Aorta (tissue), 5 donors: ENCODE data around the gene EHHADH. TPM values are rescaled to one million over a fixed set of nuclear protein-coding genes. Genes with fewer than 3 reads are reported as not detected.

Experiments used
- ATAC-seq: fragments of 200-7000 bp; cut with Tn5 transposase; one replicate; pipeline ENCODE4 v1.9.1; 2022; ENCODE audit warnings: moderate library complexity; ENCODE audit not compliant: low FRiP score
- DNase-seq, 2 donors: peaks; one replicate each; pipeline ENCODE4 v3.0.0-alpha.2; 2020
- H3K27ac ChIP-seq, 2 donors: one replicate each; pipeline ENCODE4 v1.5.1; 2013; ENCODE audit warnings: low read length in 2 of 2, mild to moderate bottlenecking in 2 of 2, moderate library complexity in 2 of 2, control low read depth in 1 of 2, inconsistent platforms in 1 of 2, low read depth in 1 of 2
- H3K27me3 ChIP-seq, 2 donors: one replicate each; pipeline ENCODE4 v1.6.1; 2013; ENCODE audit warnings: control low read depth in 1 of 2, low read length in 1 of 2, mild to moderate bottlenecking in 1 of 2, moderate library complexity in 1 of 2; ENCODE audit not compliant: insufficient read depth in 2 of 2, control insufficient read depth in 1 of 2
- H3K36me3 ChIP-seq, 2 donors: one replicate each; pipeline ENCODE4 v1.6.1; 2013; ENCODE audit warnings: control low read depth in 1 of 2, low read length in 1 of 2, mild to moderate bottlenecking in 1 of 2; ENCODE audit not compliant: insufficient read depth in 2 of 2, control insufficient read depth in 1 of 2
- H3K4me1 ChIP-seq, 2 donors: one replicate each; pipeline ENCODE4 v1.6.1; 2013; ENCODE audit warnings: low read length in 2 of 2, control low read depth in 1 of 2, mild to moderate bottlenecking in 1 of 2, moderate library complexity in 1 of 2; ENCODE audit not compliant: insufficient read depth in 2 of 2, control insufficient read depth in 1 of 2
- H3K4me3 ChIP-seq, 2 donors: one replicate each; pipeline ENCODE4 v1.5.1; 2013; ENCODE audit warnings: low read length in 2 of 2, control low read depth in 1 of 2, mild to moderate bottlenecking in 1 of 2
- H3K9me3 ChIP-seq: one replicate; pipeline ENCODE4 v1.6.1; 2013; ENCODE audit warnings: mild to moderate bottlenecking, low read length; ENCODE audit not compliant: control insufficient read depth
- WGBS, 2 donors: extraction: QIAGEN DNeasy Blood & Tissue Kit; methylation state at CpG; one replicate each; pipeline ENCODE4 v1.1.7; 2013; 5-methylcytosine and 5-hydroxymethylcytosine counted together
- intact Hi-C, 2 donors: fragments of 100-400 bp; cut with DNase I; formaldehyde crosslinking; loops; one replicate each; pipeline versions ENCODE4 v1.14.2 to v1.15.0; 2022
- polyA plus RNA-seq, 2 donors: library from polyadenylated mRNA; stranded (reverse); fragments of 200-250 nt; gene quantifications; one replicate each; pipeline ENCODE4 v1.2.3, GENCODE V29; 2013
- total RNA-seq, 2 donors: library from RNA; stranded (reverse); fragmentation: NEBNext Ultra II Directional; extraction: Animal tissue kit (Norgen Biotek cat#: 25700); gene quantifications; one replicate each; pipeline ENCODE4 v1.2.1, GENCODE V29; 2021
- donor health status: healthy with polysubstance abuse.
- donor health status: Bipolar disorder and iron deficiency.
- donor health status: DM: no; HTN: no; CAD: no.
- donor health status: DM: no; HTN: no; CAD: no.
- donor health status: DM: yes; HTN: yes; CAD: no.

The EHHADH gene
- total and polyA plus RNA-seq, 4 donors, result 1.8 to 6.1 (median 3.8) TPM

DNA sequence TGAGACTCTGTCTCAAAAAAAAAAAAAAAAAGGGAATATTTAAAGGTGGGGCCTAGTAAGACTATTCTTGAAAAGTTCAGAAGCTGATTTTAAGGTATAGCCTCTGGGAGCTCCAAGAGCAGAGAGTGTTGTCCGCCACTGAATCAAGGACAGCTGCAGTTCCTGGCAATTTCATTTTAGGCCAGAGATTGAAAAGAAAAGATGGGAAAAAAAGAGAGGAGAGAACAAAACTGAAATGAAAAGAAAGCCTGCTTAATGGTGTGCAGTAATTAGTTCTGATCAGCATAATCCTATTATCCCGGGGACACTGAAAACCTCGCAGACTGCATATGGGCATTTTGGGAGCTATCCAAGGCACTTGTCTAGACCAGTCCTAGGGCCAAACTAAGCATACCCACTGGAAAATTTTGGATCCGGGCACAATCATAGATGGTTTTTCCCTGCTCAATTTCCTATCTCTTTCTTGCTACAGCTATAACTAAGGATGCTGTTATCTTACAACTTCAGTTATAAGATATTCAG, 43.2 kb downstream of the EHHADH start:
- H3K27ac ChIP-seq, result no peak overlapping the region
- intact Hi-C loops, result no loop called here
- ATAC-seq (no peak), DNase-seq (no peak)
- no peaks in the 10 kb centered on the region for H3K9me3 ChIP-seq
- no peaks in the 10 kb centered on the region for H3K4me1 ChIP-seq
- H3K4me3 ChIP-seq, result no peak overlapping the region
- H3K36me3 ChIP-seq, result no peaks in the 10 kb centered on the region
- H3K27me3 ChIP-seq, result no peaks in the 10 kb centered on the region
- 27 to 32% methylated on average over 4 of the region's 4 CpGs for WGBS, 2 donors

DNA sequence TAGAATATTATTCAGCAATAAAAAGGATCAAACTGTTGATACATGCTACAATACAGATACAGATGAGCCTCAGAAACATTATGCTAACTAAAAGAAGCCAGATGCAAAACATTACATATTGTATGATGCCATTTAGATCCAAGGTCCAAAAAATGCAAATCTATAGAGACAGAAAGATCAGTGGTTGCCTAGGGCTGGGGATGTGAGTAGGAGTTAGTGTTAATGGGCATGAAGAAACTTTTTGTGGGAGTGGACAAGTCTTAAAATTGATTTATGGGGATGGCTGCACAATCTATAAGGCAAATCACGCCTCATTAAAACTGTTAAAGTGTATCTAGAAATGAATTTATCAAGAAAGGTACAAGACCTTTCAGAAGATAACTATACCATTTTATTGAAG, 45.0 kb downstream of the EHHADH start:
- intact Hi-C loops, result no loop called here
- H3K27ac ChIP-seq, result no peak overlapping the region
- ATAC-seq (no peak), DNase-seq (no peak)
- H3K4me1 ChIP-seq, result no peaks in the 10 kb centered on the region
- no peak overlapping the region for H3K4me3 ChIP-seq
- no peaks in the 10 kb centered on the region for H3K9me3 ChIP-seq
- H3K36me3 ChIP-seq, result no peaks in the 10 kb centered on the region
- no peaks in the 10 kb centered on the region for H3K27me3 ChIP-seq
- WGBS, 2 donors, result 100% methylated on average over 1 of the region's 1 CpG

DNA sequence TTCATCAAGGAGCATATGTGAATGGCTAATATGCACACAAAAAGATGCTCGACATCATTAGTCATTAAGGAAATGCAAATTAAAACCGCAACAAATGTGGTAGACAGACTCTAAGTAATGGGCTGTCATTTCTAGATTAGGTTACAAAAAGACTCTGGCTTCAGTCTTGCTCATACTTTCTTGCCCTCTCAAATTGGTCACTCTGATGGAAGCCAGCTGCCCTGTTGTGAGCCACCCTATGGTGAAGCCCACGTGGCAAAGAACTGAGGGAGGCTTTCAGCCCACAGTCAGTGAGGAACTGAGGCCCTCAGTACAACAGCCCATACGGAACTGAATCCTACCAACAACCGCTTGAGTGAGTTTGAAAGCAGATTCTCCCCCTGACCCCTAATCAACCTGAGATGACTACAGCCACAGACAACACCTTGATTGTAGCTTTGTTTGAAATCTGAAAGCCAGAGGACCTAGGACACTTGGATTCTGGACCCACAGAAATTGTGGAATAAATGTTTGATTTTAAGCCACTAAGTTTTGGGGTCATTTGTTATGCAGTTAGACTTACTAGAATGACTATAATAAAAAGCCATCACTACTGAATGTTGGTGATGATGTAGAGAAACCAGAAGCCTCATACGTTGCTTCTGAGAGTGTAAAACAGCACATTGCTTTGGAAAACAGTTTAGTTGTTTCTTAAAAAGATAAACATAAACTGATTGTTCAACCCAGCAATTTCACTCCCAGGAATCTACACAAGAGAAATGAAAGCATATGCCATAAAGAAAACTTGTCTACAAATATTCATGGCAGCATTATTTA, 45.7 kb downstream of the EHHADH start:
- no peak overlapping the region for H3K27ac ChIP-seq
- H3K27me3 ChIP-seq, result no peaks in the 10 kb centered on the region
- intact Hi-C loops, result no loop called here
- no peaks in the 10 kb centered on the region for H3K4me1 ChIP-seq
- WGBS, 2 donors, result 83 to 87% methylated on average over 6 of the region's 6 CpGs
- H3K4me3 ChIP-seq, result no peak overlapping the region
- no peaks in the 10 kb centered on the region for H3K9me3 ChIP-seq
- H3K36me3 ChIP-seq, result no peaks in the 10 kb centered on the region
- no peak for DNase-seq
- ATAC-seq, result no peak

DNA sequence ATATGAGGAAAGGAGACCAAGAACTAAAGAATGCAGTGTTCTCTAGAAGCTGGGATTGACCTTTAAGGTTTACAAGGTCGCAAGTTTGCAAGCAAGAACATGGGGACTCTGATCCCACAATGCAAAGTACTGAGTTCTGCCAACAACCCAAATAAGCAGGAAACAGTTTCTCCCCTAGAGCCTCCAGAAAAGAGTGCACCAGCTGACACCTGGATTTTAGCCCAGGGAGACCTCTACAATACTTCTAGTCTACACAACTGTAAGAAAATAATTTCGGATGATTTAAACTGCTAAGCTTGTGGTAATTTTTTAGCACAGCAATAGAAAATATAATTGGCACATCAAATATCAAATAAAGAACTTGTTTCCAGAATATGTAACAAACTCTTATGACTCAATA, 46.4 kb downstream of the EHHADH start:
- Histone ChIP-seq H3K9me3 (no peaks in the 10 kb centered on the region), H3K4me1 (no peaks in the 10 kb centered on the region), H3K36me3 (no peaks in the 10 kb centered on the region), H3K27me3 (no peaks in the 10 kb centered on the region), H3K27ac (no peak overlapping the region), H3K4me3 (no peak overlapping the region)
- ATAC-seq (no peak), DNase-seq (no peak)
- 82 to 87% methylated on average over 2 of the region's 2 CpGs for WGBS, 2 donors
- intact Hi-C loops, result no loop called here

DNA sequence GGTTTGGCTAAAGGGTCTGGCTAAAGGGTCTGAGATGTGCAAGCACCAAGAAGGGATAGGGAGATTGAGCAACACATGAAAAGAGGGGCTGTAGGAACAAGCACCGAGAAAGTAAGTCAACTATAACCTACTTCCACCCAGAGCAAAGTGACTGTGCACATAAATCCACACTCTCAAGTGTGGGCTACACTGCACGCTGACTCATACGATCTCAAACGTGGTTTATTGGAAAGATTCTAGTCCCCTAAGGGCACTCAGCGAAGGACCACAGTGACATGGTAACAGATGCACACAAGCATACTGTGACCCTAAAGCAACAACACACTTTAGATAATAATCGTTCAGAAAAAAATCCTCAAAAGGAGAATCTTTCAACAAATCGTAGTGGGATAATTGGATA, 48.0 kb downstream of the EHHADH start:
- H3K9me3 ChIP-seq, result no peaks in the 10 kb centered on the region
- H3K27me3 ChIP-seq, result no peaks in the 10 kb centered on the region
- intact Hi-C loops, result no loop called here
- H3K4me3 ChIP-seq, result no peak overlapping the region
- WGBS, 2 donors, result 88 to 90% methylated on average over 7 of the region's 7 CpGs
- ATAC-seq (no peak), DNase-seq (no peak)
- H3K27ac ChIP-seq, result no peak overlapping the region
- no peaks in the 10 kb centered on the region for H3K4me1 ChIP-seq
- peaks cover 0 to 2% of the 10 kb centered on the region in 2 donors for H3K36me3 ChIP-seq

DNA sequence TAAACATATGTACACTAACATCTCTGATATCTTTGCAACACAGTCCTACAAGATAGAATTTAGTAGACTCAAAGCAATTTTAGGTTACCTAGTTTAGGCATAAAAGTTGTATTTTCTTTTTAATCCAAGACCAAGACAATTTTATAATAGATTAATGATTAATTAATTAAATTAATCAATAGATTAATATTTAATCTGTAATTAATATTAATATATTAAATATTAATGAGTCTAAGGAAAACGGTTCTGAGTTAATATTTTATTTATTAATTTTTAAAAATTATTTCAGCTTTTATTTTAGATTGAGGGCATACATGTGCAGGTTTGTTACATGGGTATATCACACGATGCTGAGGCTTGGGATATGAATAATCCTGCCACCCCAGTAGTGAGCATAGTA, 49.0 kb downstream of the EHHADH start:
- Histone ChIP-seq H3K36me3 (peaks cover 0 to 2% of the 10 kb centered on the region in 2 donors), H3K27me3 (no peaks in the 10 kb centered on the region), H3K4me1 (no peaks in the 10 kb centered on the region), H3K27ac (no peak overlapping the region), H3K4me3 (no peak overlapping the region), H3K9me3 (no peaks in the 10 kb centered on the region)
- intact Hi-C loops, result no loop called here
- 90 to 96% methylated on average over 2 of the region's 2 CpGs for WGBS, 2 donors
- DNase-seq (no peak), ATAC-seq (no peak)

DNA sequence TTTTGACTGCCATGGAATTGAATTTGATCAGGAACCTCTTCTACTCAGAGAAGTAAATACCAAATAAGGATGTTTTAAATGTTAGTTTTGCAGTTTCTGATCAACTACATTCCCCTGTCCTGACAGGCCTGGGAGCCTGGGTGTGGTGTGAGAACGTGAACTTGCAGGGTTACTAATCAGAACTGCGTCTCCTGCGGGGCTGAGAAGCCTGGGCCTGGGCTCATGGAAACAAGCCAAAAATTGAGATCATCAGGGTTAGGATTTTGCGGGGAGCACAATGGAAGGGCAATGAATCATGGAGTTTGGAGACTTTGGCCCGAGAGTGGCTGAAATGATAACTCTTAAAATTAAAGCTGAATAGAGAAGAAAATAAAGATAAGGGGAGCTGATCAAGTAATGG, 53.2 kb downstream of the EHHADH start:
- H3K27me3 ChIP-seq, result no peaks in the 10 kb centered on the region
- intact Hi-C loops, result no loop called here
- no peak for ATAC-seq
- no peak overlapping the region for H3K27ac ChIP-seq
- peaks cover 0 to 2% of the 10 kb centered on the region in 2 donors for H3K36me3 ChIP-seq
- no peak for DNase-seq
- H3K4me3 ChIP-seq, result no peak overlapping the region
- WGBS, 2 donors, result 63 to 64% methylated on average over 5 of the region's 5 CpGs
- H3K4me1 ChIP-seq, result no peaks in the 10 kb centered on the region
- H3K9me3 ChIP-seq, result no peaks in the 10 kb centered on the region

DNA sequence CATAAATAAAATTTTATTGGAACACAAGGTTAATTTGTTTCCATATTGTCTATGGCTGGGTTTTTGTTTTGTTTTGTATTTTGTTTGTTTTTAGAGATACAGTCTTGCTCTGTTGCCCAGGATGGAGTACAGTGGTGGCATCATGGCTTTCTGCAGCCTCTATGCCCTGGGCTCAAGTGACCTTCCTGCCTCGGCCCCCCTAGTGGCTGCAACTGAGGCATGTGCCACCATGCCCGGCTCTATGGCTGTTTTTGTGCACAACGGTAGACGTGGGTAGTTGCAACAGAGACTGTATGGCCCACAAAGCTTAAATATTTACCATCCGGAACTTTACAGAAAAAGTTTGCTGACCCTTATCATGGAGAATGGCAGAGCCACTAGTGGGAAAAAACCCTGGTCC, 54.2 kb downstream of the EHHADH start:
- DNase-seq (no peak), ATAC-seq (no peak)
- no peaks in the 10 kb centered on the region for H3K27me3 ChIP-seq
- peaks cover 0 to 2% of the 10 kb centered on the region in 2 donors for H3K36me3 ChIP-seq
- no peaks in the 10 kb centered on the region for H3K9me3 ChIP-seq
- no peaks in the 10 kb centered on the region for H3K4me1 ChIP-seq
- intact Hi-C loops, result no loop called here
- no peak overlapping the region for H3K27ac ChIP-seq
- no peak overlapping the region for H3K4me3 ChIP-seq
- WGBS, 2 donors, result 87 to 91% methylated on average over 5 of the region's 5 CpGs

DNA sequence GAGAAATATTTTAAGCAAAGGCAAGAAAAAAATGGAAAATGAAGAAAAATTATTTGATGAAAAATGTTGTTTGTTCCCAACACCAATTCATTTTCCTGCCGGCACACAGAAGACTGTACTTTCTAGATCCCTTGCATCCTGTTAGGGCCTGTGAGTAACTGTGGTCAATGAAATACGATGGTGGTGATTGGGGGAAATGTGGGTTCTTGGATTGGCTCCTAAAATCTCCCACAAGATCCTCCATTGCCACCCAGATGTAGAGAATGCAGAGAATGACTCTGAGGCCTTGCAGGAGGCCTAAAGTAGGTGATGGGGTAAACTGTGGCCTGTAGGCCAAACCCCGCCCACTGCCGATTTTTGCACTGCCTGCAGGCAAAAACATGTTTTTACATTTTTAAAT, 54.6 kb downstream of the EHHADH start:
- no peak for ATAC-seq
- no peaks in the 10 kb centered on the region for H3K9me3 ChIP-seq
- 87 to 93% methylated on average over 4 of the region's 4 CpGs for WGBS, 2 donors
- intact Hi-C loops, result no loop called here
- no peak overlapping the region for H3K4me3 ChIP-seq
- H3K27ac ChIP-seq, result no peak overlapping the region
- no peaks in the 10 kb centered on the region for H3K4me1 ChIP-seq
- H3K27me3 ChIP-seq, result no peaks in the 10 kb centered on the region
- peaks cover 0 to 2% of the 10 kb centered on the region in 2 donors for H3K36me3 ChIP-seq
- no peak for DNase-seq
